Osteocyte (in vitro differentiated cells): ENCODE measurements around the gene TMEM198. TPM values are rescaled to one million over a fixed set of nuclear protein-coding genes. Genes with fewer than 3 reads are reported as not detected.

Source experiments
- DNase-seq: peaks from one replicate; pipeline ENCODE4 v3.0.0; 2021; ENCODE audit warnings: mixed read lengths; ENCODE audit not compliant: unreplicated experiment; ENCODE audit errors: extremely low spot score
- H3K27ac Mint-ChIP-seq: one replicate; pipeline ENCODE4 v1.8.0; 2021; ENCODE audit warnings: mild to moderate bottlenecking, mixed read lengths; ENCODE audit not compliant: unreplicated experiment
- H3K27me3 Mint-ChIP-seq: one replicate; pipeline ENCODE4 v1.8.0; 2021; ENCODE audit warnings: mixed read lengths; ENCODE audit not compliant: unreplicated experiment
- H3K36me3 Mint-ChIP-seq: one replicate; pipeline ENCODE4 v1.8.0; 2021; ENCODE audit warnings: mixed read lengths; ENCODE audit not compliant: unreplicated experiment
- H3K4me1 Mint-ChIP-seq: one replicate; pipeline ENCODE4 v1.8.0; 2021; ENCODE audit warnings: mixed read lengths; ENCODE audit not compliant: unreplicated experiment
- H3K4me3 Mint-ChIP-seq: one replicate; pipeline ENCODE4 v1.8.0; 2021; ENCODE audit warnings: mild to moderate bottlenecking, moderate library complexity, mixed read lengths; ENCODE audit not compliant: unreplicated experiment
- H3K9me3 Mint-ChIP-seq: one replicate; pipeline ENCODE4 v1.8.0; 2021; ENCODE audit warnings: mixed read lengths; ENCODE audit not compliant: unreplicated experiment
- total RNA-seq: library from RNA; stranded (reverse); gene quantifications from 2 replicates; pipeline ENCODE4 v1.2.1, GENCODE V29; 2021
- TF ChIP-seq, protein P1 (sequence below): fragments of 200-600 bp; sonication (generic); IDR thresholded peaks from 2 replicates; pipeline ENCODE4 v1.5.0; 2021; ENCODE audit warnings: antibody characterized with exemption, mild to moderate bottlenecking, moderate library complexity

TMEM198 gene
- total RNA-seq, 1 donor from 2014 or later, result 5.3 TPM

DNA sequence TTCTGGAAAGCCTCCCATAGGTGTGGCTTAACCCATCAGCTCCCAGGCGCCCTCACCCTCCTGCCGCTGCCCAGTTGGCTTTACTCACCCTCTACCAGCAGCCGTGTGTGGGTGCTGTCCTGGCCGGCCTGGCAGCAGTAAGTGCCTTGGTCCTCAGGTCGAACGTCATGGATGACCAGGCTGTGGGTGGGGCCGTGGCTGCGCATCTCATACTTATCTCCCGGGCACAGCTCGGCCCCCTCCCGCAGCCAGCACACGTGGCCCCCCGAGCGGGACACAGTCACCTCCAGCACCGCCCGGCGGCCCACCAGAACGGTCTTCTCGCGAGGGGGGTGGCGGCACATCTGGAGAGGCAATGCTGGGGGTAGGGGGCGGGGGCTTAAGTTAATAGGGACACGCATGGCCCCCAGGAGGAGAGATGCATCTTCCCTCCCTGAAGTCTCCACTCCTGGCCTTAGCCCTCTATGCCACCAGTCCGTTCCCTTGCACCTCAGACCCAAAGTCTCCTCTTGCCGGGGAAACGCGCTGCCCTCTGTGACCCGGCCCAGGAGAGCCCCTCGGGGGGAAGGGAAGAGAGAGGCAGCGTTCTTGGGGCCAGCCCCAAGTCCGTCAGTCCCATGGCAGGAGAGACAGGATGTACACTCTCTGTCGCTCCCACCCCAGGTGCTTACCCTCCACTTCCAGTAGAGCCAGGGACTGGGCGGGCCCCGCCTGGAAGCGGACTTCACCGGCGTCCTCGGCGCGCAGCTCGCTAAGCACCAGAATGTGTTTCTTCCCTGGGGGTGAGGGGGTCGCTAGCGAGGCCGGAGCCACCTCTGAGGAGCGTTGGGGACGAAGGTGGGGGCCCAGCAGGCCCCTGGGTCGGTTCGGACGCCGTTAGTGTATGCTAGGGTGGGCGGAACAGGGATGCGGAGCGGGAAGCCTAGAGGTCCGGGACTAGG is 7.9 kb downstream of the TMEM198 start:
- Mint-ChIP-seq H3K4me1 (peaks cover 15% of the 10 kb centered on the region), H3K4me3 (peak overlapping the region; percentile 76), H3K9me3 (no peaks in the 10 kb centered on the region), H3K36me3 (peaks cover 4% of the 10 kb centered on the region), H3K27me3 (no peaks in the 10 kb centered on the region), H3K27ac (no peak overlapping the region)
- DNase-seq, result no peak
- TF ChIP-seq, protein P1, sequence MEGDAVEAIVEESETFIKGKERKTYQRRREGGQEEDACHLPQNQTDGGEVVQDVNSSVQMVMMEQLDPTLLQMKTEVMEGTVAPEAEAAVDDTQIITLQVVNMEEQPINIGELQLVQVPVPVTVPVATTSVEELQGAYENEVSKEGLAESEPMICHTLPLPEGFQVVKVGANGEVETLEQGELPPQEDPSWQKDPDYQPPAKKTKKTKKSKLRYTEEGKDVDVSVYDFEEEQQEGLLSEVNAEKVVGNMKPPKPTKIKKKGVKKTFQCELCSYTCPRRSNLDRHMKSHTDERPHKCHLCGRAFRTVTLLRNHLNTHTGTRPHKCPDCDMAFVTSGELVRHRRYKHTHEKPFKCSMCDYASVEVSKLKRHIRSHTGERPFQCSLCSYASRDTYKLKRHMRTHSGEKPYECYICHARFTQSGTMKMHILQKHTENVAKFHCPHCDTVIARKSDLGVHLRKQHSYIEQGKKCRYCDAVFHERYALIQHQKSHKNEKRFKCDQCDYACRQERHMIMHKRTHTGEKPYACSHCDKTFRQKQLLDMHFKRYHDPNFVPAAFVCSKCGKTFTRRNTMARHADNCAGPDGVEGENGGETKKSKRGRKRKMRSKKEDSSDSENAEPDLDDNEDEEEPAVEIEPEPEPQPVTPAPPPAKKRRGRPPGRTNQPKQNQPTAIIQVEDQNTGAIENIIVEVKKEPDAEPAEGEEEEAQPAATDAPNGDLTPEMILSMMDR, result no peak

DNA sequence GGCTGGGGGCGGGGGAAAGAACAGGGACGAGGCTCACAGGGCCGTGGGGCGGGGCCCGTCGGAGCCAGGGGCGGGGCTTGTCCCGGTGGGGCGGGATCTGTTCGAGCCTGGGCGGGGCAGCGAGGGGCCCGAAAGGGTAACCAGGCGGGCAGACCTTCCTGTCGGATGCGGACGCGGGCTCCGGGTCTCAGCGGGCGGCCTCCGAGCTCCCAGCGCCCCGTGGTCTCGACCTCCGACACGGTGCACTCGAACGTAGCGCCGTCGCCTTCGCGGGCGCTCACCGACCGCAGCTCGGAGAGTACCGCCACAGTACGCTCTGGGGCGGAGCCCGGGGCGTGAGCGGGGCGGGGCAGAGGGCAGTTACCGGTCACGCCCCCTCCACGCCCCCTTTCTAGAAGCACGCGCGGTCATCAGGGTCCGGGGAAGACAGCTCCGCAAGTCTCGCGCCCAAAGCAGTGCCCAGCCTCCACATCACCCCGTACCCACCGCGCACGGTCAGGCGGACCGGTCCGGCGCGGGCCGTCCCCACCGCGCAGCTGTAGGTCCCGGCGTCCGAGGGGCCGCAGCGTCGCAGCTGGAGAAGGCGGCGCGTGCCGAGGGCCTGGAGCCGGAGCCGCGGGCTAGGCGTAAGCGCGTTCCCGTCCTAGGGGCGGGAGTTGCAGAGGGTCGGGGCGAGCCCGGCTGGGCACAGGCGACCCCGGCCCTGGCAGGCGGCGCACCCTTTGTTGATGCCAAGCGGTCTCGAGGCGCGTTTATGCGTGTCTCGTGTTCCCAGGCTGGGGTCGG is 8.7 kb downstream of the TMEM198 start:
- H3K27ac Mint-ChIP-seq, result no peak overlapping the region
- peak overlapping the region; percentile 76 for H3K4me3 Mint-ChIP-seq
- no peaks in the 10 kb centered on the region for H3K9me3 Mint-ChIP-seq
- H3K4me1 Mint-ChIP-seq, result peaks cover 15% of the 10 kb centered on the region
- TF ChIP-seq, protein P1, result no peak
- no peaks in the 10 kb centered on the region for H3K27me3 Mint-ChIP-seq
- peak; percentile 95 for DNase-seq
- H3K36me3 Mint-ChIP-seq, result peaks cover 4% of the 10 kb centered on the region

DNA sequence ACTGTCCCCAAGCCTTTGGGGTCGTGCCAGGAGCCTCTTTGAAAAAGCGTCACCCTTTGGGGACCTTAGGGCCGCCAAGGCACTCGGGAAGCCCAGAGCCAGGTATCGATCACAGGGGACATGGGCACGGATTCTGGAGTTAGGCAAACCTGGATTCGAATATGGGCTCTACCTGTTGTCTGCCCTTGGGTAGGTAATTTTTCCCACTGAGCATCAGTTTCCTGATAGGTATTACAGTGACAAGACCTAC is 9.3 kb downstream of the TMEM198 start:
- Mint-ChIP-seq H3K27ac (no peak overlapping the region), H3K36me3 (peaks cover 4% of the 10 kb centered on the region), H3K9me3 (no peaks in the 10 kb centered on the region), H3K27me3 (no peaks in the 10 kb centered on the region), H3K4me3 (peak overlapping the region; percentile 60), H3K4me1 (peaks cover 15% of the 10 kb centered on the region)
- TF ChIP-seq, protein P1, result no peak
- DNase-seq, result no peak

DNA sequence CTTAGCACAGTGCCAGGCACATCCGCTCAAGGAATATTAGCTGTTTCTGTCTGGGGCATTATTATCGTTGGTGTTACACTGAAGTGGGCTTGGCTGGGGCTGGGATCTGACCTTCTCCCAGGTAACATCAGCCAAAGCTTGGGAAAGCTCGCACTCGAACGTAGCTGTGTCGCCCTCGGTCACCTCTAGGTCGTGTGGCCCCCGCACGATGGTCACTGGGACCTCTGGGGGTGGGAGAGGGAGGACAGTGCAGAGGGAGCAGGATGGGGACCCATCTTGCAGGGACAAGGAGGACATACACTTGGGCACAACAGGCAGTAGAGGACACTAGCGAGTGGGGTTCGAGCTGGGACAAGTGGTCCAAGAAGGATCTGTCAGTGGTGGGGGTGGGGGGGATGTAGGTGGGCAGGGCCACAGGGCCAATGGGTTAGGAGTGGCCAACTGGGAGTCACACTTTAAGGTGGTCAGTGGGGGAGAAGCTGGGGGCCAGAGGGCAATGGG is 9.7 kb downstream of the TMEM198 start:
- H3K36me3 Mint-ChIP-seq, result peaks cover 3% of the 10 kb centered on the region
- peaks cover 15% of the 10 kb centered on the region for H3K4me1 Mint-ChIP-seq
- no peak overlapping the region for H3K27ac Mint-ChIP-seq
- H3K27me3 Mint-ChIP-seq, result no peaks in the 10 kb centered on the region
- H3K4me3 Mint-ChIP-seq, result peak overlapping the region; percentile 60
- TF ChIP-seq, protein P1, result no peak
- DNase-seq, result no peak
- H3K9me3 Mint-ChIP-seq, result no peaks in the 10 kb centered on the region

DNA sequence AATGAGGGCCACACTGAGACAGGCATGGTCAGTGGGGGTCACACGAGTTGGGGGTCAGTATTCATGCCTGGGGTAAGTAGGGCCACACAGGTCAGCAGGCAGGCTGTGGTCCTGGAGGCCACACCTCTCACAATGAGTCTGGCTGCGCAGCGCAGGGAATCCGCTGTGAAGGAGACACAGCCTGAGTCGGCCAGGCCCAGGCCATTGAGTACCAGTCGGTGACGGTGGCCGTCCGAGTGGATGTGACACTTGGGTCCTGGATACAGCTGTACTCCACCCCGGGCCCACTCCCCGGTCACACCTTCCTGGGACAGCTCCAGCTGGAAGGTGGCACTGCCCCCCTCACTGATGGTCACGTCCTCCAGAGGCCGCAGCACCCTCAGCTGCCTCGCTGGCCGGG is 10.5 kb downstream of the TMEM198 start:
- peaks cover 15% of the 10 kb centered on the region for H3K4me1 Mint-ChIP-seq
- H3K4me3 Mint-ChIP-seq, result no peak overlapping the region
- no peaks in the 10 kb centered on the region for H3K27me3 Mint-ChIP-seq
- H3K27ac Mint-ChIP-seq, result no peak overlapping the region
- TF ChIP-seq, protein P1, result no peak
- no peaks in the 10 kb centered on the region for H3K9me3 Mint-ChIP-seq
- H3K36me3 Mint-ChIP-seq, result peaks cover 5% of the 10 kb centered on the region
- DNase-seq, result no peak
